Panc1 (cell line): ENCODE results near the gene XK.

Experiments used
- CTCF ChIP-seq: fragments of 450-650 bp; IDR thresholded peaks from 2 replicates; pipeline ENCODE4 v1.5.1; 2017; ENCODE audit warnings: mild to moderate bottlenecking
- SIN3A ChIP-seq: IDR thresholded peaks from 2 replicates; pipeline ENCODE4 v1.6.1; 2012; ENCODE audit warnings: low read depth, mild to moderate bottlenecking, low read length, moderate library complexity, borderline replicate concordance; ENCODE audit not compliant: insufficient read depth

- TF ChIP-seq CTCF (no peak), SIN3A (no peak)
These were observed 66.7 kb downstream of the XK start for GRCh38 chrX:37752281-37752680.
